ENCODE measurements around the gene XXYLT1.

The XXYLT1 gene

GRCh38 chr3:195087840-195088601 lies 182.9 kb downstream of the XXYLT1 start:
- DNase-seq = peak; percentile 32

- no peak for DNase-seq
These were observed 183.6 kb downstream of the XXYLT1 start for GRCh38 chr3:195087328-195087727.

- no peak for DNase-seq
These were observed 184.1 kb downstream of the XXYLT1 start for GRCh38 chr3:195086885-195087284.

GRCh38 chr3:195086341-195086740 lies 184.6 kb downstream of the XXYLT1 start:
- no peak for DNase-seq

- no peak for DNase-seq
These were observed 185.4 kb downstream of the XXYLT1 start for GRCh38 chr3:195085356-195086130.

- no peak for DNase-seq
These were observed 186.2 kb downstream of the XXYLT1 start for GRCh38 chr3:195084746-195085145.

GRCh38 chr3:195083659-195084058 lies 187.3 kb downstream of the XXYLT1 start:
- DNase-seq = no peak

GRCh38 chr3:195082811-195083210 lies 188.1 kb downstream of the XXYLT1 start:
- no peak for DNase-seq

GRCh38 chr3:195081242-195081963 lies 189.6 kb downstream of the XXYLT1 start:
- peak; percentile 92 for DNase-seq

GRCh38 chr3:195080571-195081151 lies 190.3 kb downstream of the XXYLT1 start:
- peak; percentile 92 for DNase-seq

GRCh38 chr3:195080125-195080524 lies 190.8 kb downstream of the XXYLT1 start:
- no peak for DNase-seq

GRCh38 chr3:195079636-195080035 lies 191.3 kb downstream of the XXYLT1 start:
- no peak for DNase-seq

GRCh38 chr3:195078891-195079440 lies 192.0 kb downstream of the XXYLT1 start:
- DNase-seq = no peak

- DNase-seq = no peak
These were observed 193.1 kb downstream of the XXYLT1 start for GRCh38 chr3:195077611-195078540.

GRCh38 chr3:195076981-195077610 lies 193.9 kb downstream of the XXYLT1 start:
- no peak for DNase-seq

- no peak for DNase-seq
These were observed 194.8 kb downstream of the XXYLT1 start for GRCh38 chr3:195075941-195076875.

GRCh38 chr3:195075199-195075940 lies 195.6 kb downstream of the XXYLT1 start:
- DNase-seq = no peak

- no peak for DNase-seq
These were observed 196.8 kb downstream of the XXYLT1 start for GRCh38 chr3:195073866-195074860.

Data from NCI-H1105 treated with DMSO at 0.1 percent for 48 hours (cell line).